Natural killer cell treated with Interleukin-12 subunit alpha and Interleukin-12 subunit beta and Interleukin-15 and Interleukin-18, amount 100 ng/mL, for 72 hours (primary cell): ENCODE results near the gene EGFLAM. TPM values are rescaled to one million over a fixed set of nuclear protein-coding genes. Genes with fewer than 3 reads are reported as not detected.

Experiments used
- ATAC-seq, 2 donors: fragments of 150-1000 bp; cut with Tn5 transposase in 1 of 2; sonication (Bioruptor Pico), chemical (Tn5 transposase) in 1 of 2; 2 replicates each; pipeline ENCODE4 v1.10.0; 2021
- DNase-seq: peaks from one replicate; pipeline ENCODE4 v3.0.0; 2022; ENCODE audit warnings: low spot score
- H3K27ac Mint-ChIP-seq, 2 donors: 1 replicate in 1 of 2; 2 replicates in 1 of 2; pipeline ENCODE4 v1.8.0; 2022; ENCODE audit warnings: mixed read lengths in 2 of 2, mild to moderate bottlenecking in 1 of 2, moderate library complexity in 1 of 2
- H3K27me3 Mint-ChIP-seq, 2 donors: 1 replicate in 1 of 2; 2 replicates in 1 of 2; pipeline ENCODE4 v1.8.0; 2022; ENCODE audit warnings: mixed read lengths in 2 of 2
- H3K36me3 Mint-ChIP-seq: one replicate; pipeline ENCODE4 v1.8.0; 2022; ENCODE audit warnings: mixed read lengths
- H3K4me1 Mint-ChIP-seq, 2 donors: 1 replicate in 1 of 2; 2 replicates in 1 of 2; pipeline ENCODE4 v1.8.0; 2022; ENCODE audit warnings: low read depth in 2 of 2, mixed read lengths in 2 of 2, mild to moderate bottlenecking in 1 of 2
- H3K4me3 Mint-ChIP-seq: one replicate; pipeline ENCODE4 v1.8.0; 2022; ENCODE audit warnings: mixed read lengths
- H3K9me3 Mint-ChIP-seq: 2 replicates; pipeline ENCODE4 v1.8.0; 2022; ENCODE audit warnings: mixed read lengths
- total RNA-seq, 2 donors: library from RNA; stranded (reverse); gene quantifications; one replicate each; pipeline ENCODE4 v1.2.3, GENCODE V29; 2022

The EGFLAM gene
- total RNA-seq, 2 donors from 2014 or later, result not detected

- ATAC-seq (no peak), DNase-seq (no peak)
- Mint-ChIP-seq H3K4me1 (no peaks in the 10 kb centered on the region), H3K9me3 (no peaks in the 10 kb centered on the region), H3K27ac (no peak overlapping the region), H3K27me3 (no peaks in the 10 kb centered on the region), H3K36me3 (no peaks in the 10 kb centered on the region), H3K4me3 (no peak overlapping the region)
Measured at GRCh38 chr5:38287124-38287523, 28.8 kb downstream of the EGFLAM start.

GRCh38 chr5:38289457-38289856, 31.1 kb downstream of the EGFLAM start:
- Mint-ChIP-seq H3K27me3 (no peaks in the 10 kb centered on the region), H3K27ac (no peak overlapping the region), H3K4me3 (no peak overlapping the region), H3K9me3 (no peaks in the 10 kb centered on the region), H3K4me1 (no peaks in the 10 kb centered on the region), H3K36me3 (no peaks in the 10 kb centered on the region)
- DNase-seq (no peak), ATAC-seq (no peak)

- no peaks in the 10 kb centered on the region for H3K4me1 Mint-ChIP-seq
- ATAC-seq, result no peak
- H3K27ac Mint-ChIP-seq, result no peak overlapping the region
- no peaks in the 10 kb centered on the region for H3K27me3 Mint-ChIP-seq
- H3K4me3 Mint-ChIP-seq, result no peak overlapping the region
- DNase-seq, result no peak
- no peaks in the 10 kb centered on the region for H3K36me3 Mint-ChIP-seq
- H3K9me3 Mint-ChIP-seq, result no peaks in the 10 kb centered on the region
Measured at GRCh38 chr5:38290028-38290653, 31.8 kb downstream of the EGFLAM start.

GRCh38 chr5:38291355-38291754, 33.0 kb downstream of the EGFLAM start:
- H3K36me3 Mint-ChIP-seq, result no peaks in the 10 kb centered on the region
- H3K27me3 Mint-ChIP-seq, result peaks cover 0 to 8% of the 10 kb centered on the region in 2 donors
- H3K4me1 Mint-ChIP-seq, result no peaks in the 10 kb centered on the region
- H3K4me3 Mint-ChIP-seq, result no peak overlapping the region
- no peak overlapping the region for H3K27ac Mint-ChIP-seq
- H3K9me3 Mint-ChIP-seq, result no peaks in the 10 kb centered on the region
- no peak for DNase-seq
- ATAC-seq, result no peak

- no peak for DNase-seq
- no peaks in the 10 kb centered on the region for H3K9me3 Mint-ChIP-seq
- no peak for ATAC-seq
- H3K4me3 Mint-ChIP-seq, result no peak overlapping the region
- no peaks in the 10 kb centered on the region for H3K4me1 Mint-ChIP-seq
- H3K27me3 Mint-ChIP-seq, result peaks cover 0 to 8% of the 10 kb centered on the region in 2 donors
- no peaks in the 10 kb centered on the region for H3K36me3 Mint-ChIP-seq
- no peak overlapping the region for H3K27ac Mint-ChIP-seq
Measured at GRCh38 chr5:38292228-38292627, 33.9 kb downstream of the EGFLAM start.

- no peak for ATAC-seq
- Mint-ChIP-seq H3K4me3 (no peak overlapping the region), H3K4me1 (no peaks in the 10 kb centered on the region), H3K27me3 (peaks cover 4 to 9% of the 10 kb centered on the region in 2 donors), H3K27ac (no peak overlapping the region), H3K36me3 (no peaks in the 10 kb centered on the region), H3K9me3 (peaks cover 3% of the 10 kb centered on the region)
- DNase-seq, result no peak
Measured at GRCh38 chr5:38295751-38296150, 37.4 kb downstream of the EGFLAM start.

GRCh38 chr5:38297830-38298608, 39.7 kb downstream of the EGFLAM start:
- Mint-ChIP-seq H3K27me3 (peaks cover 12% of the 10 kb centered on the region in 2 donors), H3K27ac (no peak overlapping the region), H3K9me3 (peaks cover 6% of the 10 kb centered on the region), H3K4me1 (no peaks in the 10 kb centered on the region), H3K36me3 (no peaks in the 10 kb centered on the region), H3K4me3 (no peak overlapping the region)
- DNase-seq (no peak), ATAC-seq (no peak)

GRCh38 chr5:38299585-38299984, 41.2 kb downstream of the EGFLAM start:
- Mint-ChIP-seq H3K27me3 (peaks cover 12% of the 10 kb centered on the region in 2 donors), H3K4me3 (no peak overlapping the region), H3K9me3 (peaks cover 6% of the 10 kb centered on the region), H3K4me1 (no peaks in the 10 kb centered on the region), H3K27ac (no peak overlapping the region), H3K36me3 (peaks cover 4% of the 10 kb centered on the region)
- no peak for ATAC-seq
- DNase-seq, result no peak

- peaks cover 4 to 12% of the 10 kb centered on the region in 2 donors for H3K27me3 Mint-ChIP-seq
- H3K4me1 Mint-ChIP-seq, result no peaks in the 10 kb centered on the region
- H3K9me3 Mint-ChIP-seq, result peaks cover 16% of the 10 kb centered on the region
- DNase-seq, result no peak
- no peak overlapping the region for H3K4me3 Mint-ChIP-seq
- ATAC-seq, result no peak
- peaks cover 12% of the 10 kb centered on the region for H3K36me3 Mint-ChIP-seq
- no peak overlapping the region for H3K27ac Mint-ChIP-seq
Measured at GRCh38 chr5:38305148-38305547, 46.8 kb downstream of the EGFLAM start.

GRCh38 chr5:38307845-38308244, 49.5 kb downstream of the EGFLAM start:
- no peak for DNase-seq
- no peak for ATAC-seq
- H3K4me1 Mint-ChIP-seq, result no peaks in the 10 kb centered on the region
- H3K27ac Mint-ChIP-seq, result no peak overlapping the region
- H3K36me3 Mint-ChIP-seq, result peaks cover 12% of the 10 kb centered on the region
- H3K27me3 Mint-ChIP-seq, result no peaks in the 10 kb centered on the region
- H3K4me3 Mint-ChIP-seq, result no peak overlapping the region
- H3K9me3 Mint-ChIP-seq, result peaks cover 10% of the 10 kb centered on the region

- Mint-ChIP-seq H3K27ac (no peak overlapping the region), H3K4me1 (no peaks in the 10 kb centered on the region), H3K9me3 (no peaks in the 10 kb centered on the region), H3K27me3 (no peaks in the 10 kb centered on the region), H3K4me3 (no peak overlapping the region), H3K36me3 (no peaks in the 10 kb centered on the region)
- no peak for ATAC-seq
- DNase-seq, result no peak
Measured at GRCh38 chr5:38316544-38317224, 58.3 kb downstream of the EGFLAM start.

GRCh38 chr5:38317868-38318267, 59.5 kb downstream of the EGFLAM start:
- ATAC-seq (no peak), DNase-seq (no peak)
- Mint-ChIP-seq H3K9me3 (no peaks in the 10 kb centered on the region), H3K4me1 (no peaks in the 10 kb centered on the region), H3K4me3 (no peak overlapping the region), H3K27me3 (no peaks in the 10 kb centered on the region), H3K36me3 (no peaks in the 10 kb centered on the region), H3K27ac (no peak overlapping the region)

GRCh38 chr5:38319491-38319890, 61.1 kb downstream of the EGFLAM start:
- H3K4me1 Mint-ChIP-seq, result no peaks in the 10 kb centered on the region
- no peak overlapping the region for H3K4me3 Mint-ChIP-seq
- no peaks in the 10 kb centered on the region for H3K9me3 Mint-ChIP-seq
- ATAC-seq (no peak), DNase-seq (no peak)
- peaks cover 0 to 3% of the 10 kb centered on the region in 2 donors for H3K27me3 Mint-ChIP-seq
- H3K36me3 Mint-ChIP-seq, result no peaks in the 10 kb centered on the region
- no peak overlapping the region for H3K27ac Mint-ChIP-seq

GRCh38 chr5:38321978-38322377, 63.6 kb downstream of the EGFLAM start:
- no peak overlapping the region for H3K4me3 Mint-ChIP-seq
- H3K27me3 Mint-ChIP-seq, result peaks cover 0 to 5% of the 10 kb centered on the region in 2 donors
- DNase-seq, result no peak
- no peaks in the 10 kb centered on the region for H3K9me3 Mint-ChIP-seq
- no peaks in the 10 kb centered on the region for H3K4me1 Mint-ChIP-seq
- H3K27ac Mint-ChIP-seq, result no peak overlapping the region
- no peaks in the 10 kb centered on the region for H3K36me3 Mint-ChIP-seq
- no peak for ATAC-seq
